Endothelial cell of umbilical vein (primary cell): ENCODE measurements around the gene LMO1. TPM values are rescaled to one million over a fixed set of nuclear protein-coding genes. Genes with fewer than 3 reads are reported as not detected.
A peak's percentile ranks its signal among the peaks of the same experiment; 100 is the strongest.

Source experiments
- BruUV-seq: library from RNA; stranded (reverse); fragments of 400-500 nt; replicated peaks from 2 replicates; lab custom pipeline; 2021; lab: Mats Ljungman, UMichigan
- CTCF ChIA-PET: fragments of 300-600, 350-600 bp; sonication (Branson Sonifier 250); formaldehyde crosslinking; loops from one replicate; lab custom pipeline; 2021; ENCODE audit warnings: antibody characterized with exemption, inconsistent platforms; lab: Charles Lee
- POLR2A ChIA-PET: fragments of 300-600, 350-600 bp; sonication (Branson Sonifier 250); formaldehyde crosslinking; loops from one replicate; lab custom pipeline; 2021; ENCODE audit warnings: antibody characterized with exemption, inconsistent platforms; lab: Charles Lee
- DNase-seq: peaks from one replicate; pipeline ENCODE4 v3.0.0-alpha.2; 2011; ENCODE audit warnings: low read depth, low spot score
- FAIRE-seq: peaks from 2 replicates; lab custom pipeline; 2011; peaks lifted over from hg19 to GRCh38; lab: Jason Lieb, UNC
- H2AFZ ChIP-seq: 2 replicates; pipeline ENCODE4 v1.6.0; 2012; ENCODE audit warnings: low read depth, low read length, control low read depth, inconsistent platforms
- H3K27ac ChIP-seq: 2 replicates; pipeline ENCODE4 v1.5.1; 2011; ENCODE audit warnings: low read depth, mild to moderate bottlenecking, control low read depth, low read length, moderate library complexity; ENCODE audit not compliant: insufficient read depth
- H3K27me3 ChIP-seq, 2 experiments: 2 replicates each; pipeline versions ENCODE4 v1.6.0 to v1.6.1; 2011; ENCODE audit warnings: low read length in 2 of 2, mixed read lengths in 1 of 2; ENCODE audit not compliant: control insufficient read depth in 2 of 2, insufficient read depth in 2 of 2
- H3K36me3 ChIP-seq, 2 experiments: 2 replicates in 1 of 2; 3 replicates in 1 of 2; pipeline ENCODE4 v1.5.1; 2011; ENCODE audit warnings: low read length in 2 of 2, mild to moderate bottlenecking in 1 of 2, moderate library complexity in 1 of 2; ENCODE audit not compliant: control insufficient read depth in 2 of 2, insufficient read depth in 2 of 2; ENCODE audit errors: extremely low read depth in 1 of 2
- H3K4me1 ChIP-seq: 3 replicates; pipeline ENCODE4 v1.5.1; 2011; ENCODE audit warnings: mild to moderate bottlenecking, low read length; ENCODE audit not compliant: control insufficient read depth, insufficient read depth; ENCODE audit errors: extremely low read depth
- H3K4me2 ChIP-seq: 2 replicates; pipeline ENCODE4 v1.6.1; 2011; ENCODE audit warnings: low read length, control low read depth, mixed read lengths; ENCODE audit not compliant: insufficient read depth
- H3K4me3 ChIP-seq, 3 experiments: fragments of 200-600 bp in 1 of 3; sonication (generic), shearing (Covaris generic) in 1 of 3; replicated peaks in 1 of 3; 2 replicates each; pipeline ENCODE4 v1.5.1; 2011 to 2016; ENCODE audit warnings: control low read depth in 3 of 3, low read length in 3 of 3, mild to moderate bottlenecking in 2 of 3, inconsistent platforms in 1 of 3, low read depth in 1 of 3, moderate library complexity in 1 of 3; ENCODE audit not compliant: insufficient read depth in 1 of 3
- H3K79me2 ChIP-seq: 2 replicates; pipeline ENCODE4 v1.6.0; 2012; ENCODE audit warnings: low read length, inconsistent platforms; ENCODE audit not compliant: control insufficient read depth, insufficient read depth
- H3K9ac ChIP-seq: replicated peaks from 2 replicates; pipeline ENCODE3; 2011; ENCODE audit warnings: low read length, control low read depth; ENCODE audit not compliant: insufficient read depth; ENCODE audit errors: extremely low read depth
- H3K9me1 ChIP-seq: replicated peaks from 3 replicates; pipeline ENCODE4 v1.6.0; 2011; ENCODE audit warnings: mild to moderate bottlenecking, low read length; ENCODE audit not compliant: control insufficient read depth, insufficient read depth; ENCODE audit errors: extremely low read depth
- H3K9me3 ChIP-seq: replicated peaks from 2 replicates; pipeline ENCODE4 v1.5.1; 2012; ENCODE audit warnings: low read length, inconsistent platforms; ENCODE audit not compliant: control insufficient read depth, insufficient read depth
- H4K20me1 ChIP-seq: replicated peaks from 2 replicates; pipeline ENCODE3; 2011; ENCODE audit warnings: mild to moderate bottlenecking, low read length; ENCODE audit not compliant: control insufficient read depth, insufficient read depth; ENCODE audit errors: extremely low read depth
- CTCF ChIP-seq, 2 donors: IDR thresholded peaks; 1 replicate in 1 of 2; 2 replicates in 1 of 2; pipeline ENCODE4 v1.5.1; 2011; ENCODE audit warnings: low read length in 2 of 2, mild to moderate bottlenecking in 2 of 2, moderate library complexity in 2 of 2, control low read depth in 1 of 2, inconsistent platforms in 1 of 2, low read depth in 1 of 2; ENCODE audit not compliant: insufficient read depth in 1 of 2; ENCODE audit errors: extremely low read depth in 1 of 2
- EZH2 ChIP-seq: IDR thresholded peaks from 2 replicates; pipeline ENCODE4 v1.6.1; 2012; ENCODE audit warnings: borderline replicate concordance, low read depth, mild to moderate bottlenecking, moderate library complexity, low read length, inconsistent platforms; ENCODE audit not compliant: severe bottlenecking
- FOS ChIP-seq: IDR thresholded peaks from 2 replicates; pipeline ENCODE4 v1.6.1; 2011; ENCODE audit warnings: mild to moderate bottlenecking, low read length, moderate library complexity, borderline replicate concordance; ENCODE audit not compliant: insufficient read depth
- GATA2 ChIP-seq: IDR thresholded peaks from 2 replicates; pipeline ENCODE4 v1.7.0; 2011; ENCODE audit warnings: low read depth, mild to moderate bottlenecking, moderate library complexity, mixed read lengths, low read length; ENCODE audit not compliant: insufficient read length, insufficient read depth
- JUN ChIP-seq: IDR thresholded peaks from 2 replicates; pipeline ENCODE4 v1.6.1; 2011; ENCODE audit warnings: borderline replicate concordance, low read depth; ENCODE audit not compliant: insufficient read length, insufficient read depth
- MAX ChIP-seq: IDR thresholded peaks from 2 replicates; pipeline ENCODE4 v1.6.1; 2011; ENCODE audit not compliant: insufficient read depth, insufficient read length
- MYC ChIP-seq: IDR thresholded peaks from one replicate; pipeline ENCODE4 v1.6.1; 2011; ENCODE audit warnings: mild to moderate bottlenecking, low read depth, low read length
- POLR2A ChIP-seq: IDR thresholded peaks from 2 replicates; pipeline ENCODE4 v1.6.1; 2012; ENCODE audit warnings: low read depth, mild to moderate bottlenecking, control low read depth, low read length
- POLR2AphosphoS5 ChIP-seq: IDR thresholded peaks from 2 replicates; pipeline ENCODE4 v1.6.1; 2012; ENCODE audit warnings: low read depth, mild to moderate bottlenecking, control low read depth, low read length, moderate library complexity; ENCODE audit not compliant: insufficient read depth
- dilution Hi-C: fragments of 300-500 bp; cut with MboI; formaldehyde crosslinking; loops from one replicate; pipeline ENCODE4 v1.15.0; 2019; ENCODE audit warnings: low sequenced_read_pairs; ENCODE audit not compliant: extremely low pct_ligation_motif_present
- intact Hi-C: fragments of 100-400 bp; cut with micrococcal nuclease; formaldehyde crosslinking; loops from one replicate; pipeline ENCODE4 v1.10.0; 2022
- polyA plus RNA-seq, 4 experiments: library from polyadenylated mRNA; depleted of rRNA in 3 of 4; stranded (reverse) in 3 of 4; unstranded in 1 of 4; fragments of >200 nt; gene quantifications; 2 replicates each; pipeline versions ENCODE4 v1.2.1 to v1.2.3, GENCODE V29; 2011 to 2012; ENCODE audit warnings: missing spikeins in 1 of 4
- total RNA-seq: library from RNA; stranded (reverse); gene quantifications from 2 replicates; pipeline ENCODE4 v1.2.3, GENCODE V29; 2021

Gene LMO1
- total and polyA plus RNA-seq, 2 donors (not counting 3 experiments of a cell fraction or from before 2014, with no cell fraction given) = not detected

DNA sequence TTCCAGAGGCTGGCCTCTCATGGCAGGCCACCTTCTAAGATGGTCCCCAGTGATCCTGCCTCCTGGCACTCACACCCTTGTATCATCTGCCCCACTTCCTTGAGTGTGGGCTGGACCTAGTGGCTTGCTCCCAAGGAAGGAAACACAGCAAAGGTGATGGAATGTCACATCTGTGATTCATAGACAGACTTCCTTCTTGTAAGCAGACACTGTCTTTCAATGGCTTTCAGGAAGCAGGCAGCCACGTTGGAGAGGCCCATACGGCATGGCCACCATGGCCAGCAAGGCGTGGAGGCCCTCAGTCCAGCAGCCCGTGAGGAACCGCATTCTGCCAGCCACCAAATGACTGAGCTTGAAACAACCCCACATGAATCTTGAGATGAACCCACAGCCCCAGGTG lies 11.3 kb downstream of the LMO1 start:
- peak; percentile 67 for FAIRE-seq
- Histone ChIP-seq H3K9me1 (no peaks in the 10 kb centered on the region), H3K9ac (no peak overlapping the region), H3K27me3 (no peaks in the 10 kb centered on the region), H4K20me1 (no peaks in the 10 kb centered on the region), H3K4me2 (no peak overlapping the region), H3K36me3 (no peaks in the 10 kb centered on the region), H2AFZ (peak overlapping the region; percentile 30), H3K4me3 (no peak overlapping the region), H3K4me1 (peaks cover 6% of the 10 kb centered on the region), H3K9me3 (no peaks in the 10 kb centered on the region), H3K79me2 (no peaks in the 10 kb centered on the region), H3K27ac (no peak overlapping the region)
- dilution Hi-C loops = no loop called here
- POLR2A ChIA-PET = no interaction called here
- CTCF ChIA-PET = interaction anchor here (1.4 kb wide), 1 partner anchor 11 kb away, joined by 12 read pairs; the partner anchor contains the start of gene LMO1
- intact Hi-C loops = no loop called here
- no TSS peak for BruUV-seq
- no peak for DNase-seq
- TF ChIP-seq FOS (no peak), POLR2A (no peak), MAX (no peak), GATA2 (no peak), POLR2AphosphoS5 (no peak)

GRCh38 chr11:8251616-8252295 lies 11.9 kb downstream of the LMO1 start:
- POLR2A ChIA-PET = no interaction called here
- BruUV-seq = no TSS peak
- FAIRE-seq (no peak), DNase-seq (no peak)
- no peaks in the 10 kb centered on the region for H3K9me3 ChIP-seq
- no peaks in the 10 kb centered on the region for H4K20me1 ChIP-seq
- peaks cover 0 to 1% of the 10 kb centered on the region in 2 experiments for H3K27me3 ChIP-seq
- H3K27ac ChIP-seq = no peak overlapping the region
- intact Hi-C loops = no loop called here
- H3K4me1 ChIP-seq = peaks cover 6% of the 10 kb centered on the region
- H3K36me3 ChIP-seq = no peaks in the 10 kb centered on the region
- CTCF ChIA-PET = no interaction called here
- H3K9me1 ChIP-seq = no peaks in the 10 kb centered on the region
- TF ChIP-seq GATA2 (no peak), FOS (no peak), POLR2A (no peak), POLR2AphosphoS5 (no peak), JUN (no peak), CTCF (IDR thresholded peaks at IDR 0.05; ENCODE audit: extremely low read depth in 1 of 2, insufficient read depth in 1 of 2, low read depth in 1 of 2, low read length in 2 of 2) (no peak), EZH2 (no peak), MAX (no peak), MYC (no peak)
- no peaks in the 10 kb centered on the region for H3K79me2 ChIP-seq
- no peak overlapping the region for H3K9ac ChIP-seq
- dilution Hi-C loops = no loop called here
- H3K4me3 ChIP-seq = no peak overlapping the region
- no peak overlapping the region for H3K4me2 ChIP-seq
- H2AFZ ChIP-seq = no peak overlapping the region
